HUDEP-2 (cell line): ENCODE data around the gene FKBP1B.
"Not testable (repeated sequence)": the region's sequence is repeated elsewhere in the genome, so short reads cannot be mapped to it uniquely, and the experiment has no call there.

Experiments used
- DNase-seq, 76 experiments: peaks; one replicate each; lab custom pipeline; 2025; ENCODE audit not compliant: unreplicated experiment in 76 of 76; lab: John Stamatoyannopoulos, UW

FKBP1B gene

DNA sequence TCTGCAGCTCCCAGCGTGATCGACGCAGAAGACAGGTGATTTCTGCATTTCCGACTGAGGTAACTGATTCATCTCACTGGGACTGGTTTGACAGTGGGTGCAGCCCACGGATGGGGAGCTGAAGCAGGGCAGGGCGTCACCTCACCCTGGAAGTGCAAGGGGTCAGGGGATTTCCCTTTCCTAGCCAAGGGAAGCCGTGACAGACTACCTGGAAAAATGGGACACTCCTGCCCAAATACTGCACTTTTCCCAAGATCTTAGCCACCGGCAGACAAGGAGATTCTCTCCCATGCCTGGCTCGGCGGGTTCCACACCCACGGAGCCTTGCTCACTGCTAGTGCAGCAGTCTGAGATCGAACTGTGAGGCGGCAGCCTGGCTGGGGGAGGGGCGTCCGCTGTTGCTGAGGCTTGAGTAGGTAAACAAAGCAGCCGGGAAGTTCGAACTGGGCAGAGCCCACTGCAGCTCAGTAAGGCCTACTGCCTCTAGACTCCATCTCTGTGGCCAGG lies 45.7 kb downstream of the FKBP1B start:
- not testable (repeated sequence) for DNase-seq

DNA sequence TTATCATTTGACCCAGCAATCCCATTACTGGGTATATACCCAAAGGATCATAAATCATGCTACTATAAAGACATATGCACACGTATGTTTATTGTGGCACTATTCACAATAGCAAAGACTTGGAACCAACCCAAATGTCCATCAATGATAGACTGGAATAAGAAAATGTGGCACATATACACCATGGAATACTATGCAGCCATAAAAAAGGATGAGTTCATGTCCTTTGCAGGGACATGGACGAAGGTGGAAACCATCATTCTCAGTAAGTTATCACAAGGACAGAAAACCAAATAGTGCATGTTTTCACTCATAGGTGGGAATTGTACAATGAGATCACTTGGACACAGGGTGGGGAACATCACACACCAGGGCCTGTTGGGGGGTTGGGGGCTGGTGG lies 51.2 kb downstream of the FKBP1B start:
- DNase-seq = not testable (repeated sequence)

DNA sequence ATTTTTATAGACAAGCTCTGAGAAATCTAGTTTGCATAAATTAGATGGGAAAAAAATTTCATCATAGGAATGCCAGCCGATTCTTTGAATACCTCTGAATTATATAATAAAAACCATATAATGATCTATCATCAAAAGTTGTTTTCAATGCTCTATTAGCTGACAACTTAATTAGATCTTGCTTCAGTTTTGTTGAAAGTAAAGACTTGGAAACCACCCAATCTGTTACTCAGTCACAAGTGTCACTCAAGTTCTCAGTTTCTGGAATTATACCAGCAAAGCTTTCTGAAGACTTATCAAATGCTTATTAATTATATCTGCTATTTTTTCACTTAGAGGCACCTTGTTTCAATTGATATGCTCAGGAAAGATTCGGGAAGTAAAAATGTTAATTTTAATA lies 52.5 kb downstream of the FKBP1B start:
- no peak for DNase-seq

DNA sequence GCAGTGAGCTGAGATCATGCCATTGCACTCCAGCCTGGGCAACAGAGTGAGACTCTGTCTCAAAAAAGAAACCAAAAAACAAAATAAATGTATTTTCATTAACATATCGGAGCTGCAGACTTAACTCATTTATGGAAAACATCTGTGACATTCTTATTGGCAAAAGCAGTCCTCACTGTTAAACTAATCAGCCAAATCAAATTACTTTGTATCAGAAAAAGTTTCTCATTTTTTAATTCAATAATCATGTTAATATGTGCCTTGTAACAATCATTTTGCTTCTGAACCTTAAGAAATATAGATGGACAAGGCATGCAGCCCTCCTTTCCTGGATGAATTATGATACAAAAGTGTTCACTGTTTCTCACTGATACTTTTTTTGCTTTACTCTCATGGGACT lies 53.1 kb downstream of the FKBP1B start:
- no peak for DNase-seq

GRCh38 chr2:24104110-24104650 lies 54.6 kb downstream of the FKBP1B start:
- DNase-seq = no peak

DNA sequence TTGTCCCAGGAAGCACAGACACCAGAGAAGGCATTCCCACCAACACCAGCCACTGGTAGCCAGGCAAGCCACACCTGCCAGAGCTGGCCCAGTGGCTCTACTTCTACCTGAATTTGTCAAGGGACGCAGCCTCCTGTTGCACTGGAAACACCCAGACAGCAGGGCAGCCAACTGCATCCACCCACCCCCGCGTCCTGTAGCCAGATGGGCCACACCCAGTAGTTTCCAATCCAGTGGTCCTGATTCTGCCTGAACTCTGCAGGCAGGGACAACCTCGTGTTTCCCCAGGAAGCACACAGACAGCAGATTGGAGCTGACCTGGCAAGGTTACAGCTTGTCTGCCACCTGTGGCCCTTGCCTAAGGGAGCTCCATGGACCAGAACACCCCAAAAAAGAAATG lies 55.4 kb downstream of the FKBP1B start:
- DNase-seq = peak in 3 of 76 experiments; percentile 1 to 13 (median 8)

GRCh38 chr2:24105816-24106215 lies 56.3 kb downstream of the FKBP1B start:
- no peak for DNase-seq

DNA sequence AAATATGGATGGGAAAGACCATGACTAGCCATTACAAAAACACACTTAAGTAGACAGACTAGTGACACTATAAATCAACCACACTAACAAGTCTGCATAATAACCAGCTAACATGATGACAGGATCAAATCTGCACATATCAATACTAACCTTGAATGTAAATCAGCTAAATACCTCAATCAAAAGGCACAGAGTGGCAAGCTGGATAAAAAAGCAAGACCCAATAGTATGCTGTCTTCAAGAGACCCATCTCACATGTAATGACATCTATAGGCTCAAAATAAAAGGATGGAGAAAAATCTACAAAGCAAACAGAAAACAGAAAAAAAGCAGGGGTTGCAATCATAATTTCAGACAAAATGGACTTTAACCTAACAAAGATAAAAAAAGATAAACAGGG lies 57.2 kb downstream of the FKBP1B start:
- DNase-seq = no peak

DNA sequence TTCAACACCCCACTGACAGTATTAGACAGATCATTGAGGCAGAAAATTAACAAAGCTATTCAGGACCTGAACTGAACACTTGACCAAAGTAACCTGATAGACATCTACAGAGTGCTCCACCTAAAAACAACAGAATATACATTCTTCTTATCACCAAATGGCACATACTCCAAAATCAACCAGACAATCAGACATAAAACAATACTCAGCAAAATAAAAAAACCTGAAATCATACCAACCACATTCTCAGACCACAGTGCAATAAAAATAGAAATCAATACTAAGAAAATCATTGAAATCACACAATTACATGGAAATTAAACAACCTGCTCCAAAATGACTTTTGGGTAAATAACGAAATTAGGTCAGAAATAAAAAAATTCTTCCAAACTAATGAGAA lies 57.8 kb downstream of the FKBP1B start:
- no peak for DNase-seq

- not testable (repeated sequence) for DNase-seq
Measured at GRCh38 chr2:24109431-24109830, 59.9 kb downstream of the FKBP1B start.

GRCh38 chr2:24110660-24111303 lies 61.2 kb downstream of the FKBP1B start:
- no peak for DNase-seq

GRCh38 chr2:24111407-24111901 lies 61.9 kb downstream of the FKBP1B start:
- no peak for DNase-seq
